SU-DHL-6 (cell line): Measurements from ENCODE around the gene MAP7.

ENCODE experiments used
- H2AFZ ChIP-seq: fragments of 200-600 bp; sonication (generic); 2 replicates; pipeline ENCODE4 v1.6.1; 2014; ENCODE audit warnings: low read depth, mild to moderate bottlenecking, moderate library complexity, mixed read lengths, antibody characterized with exemption, low read length; ENCODE audit not compliant: severe bottlenecking
- H3F3A ChIP-seq: fragments of 200-600 bp; shearing (Covaris generic); 2 replicates; pipeline ENCODE4 v1.6.0; 2016; ENCODE audit warnings: antibody characterized with exemption, mild to moderate bottlenecking; ENCODE audit not compliant: insufficient read depth
- H3K27ac ChIP-seq: fragments of 200-600 bp; sonication (generic); 2 replicates; pipeline ENCODE4 v1.5.1; 2016; ENCODE audit warnings: low read depth, mild to moderate bottlenecking, low read length, moderate library complexity, mixed read lengths
- H3K27me3 ChIP-seq: fragments of 200-600 bp; sonication (generic), shearing (Covaris generic); 2 replicates; pipeline ENCODE4 v1.6.0; 2014; ENCODE audit warnings: mild to moderate bottlenecking, low read length
- H3K36me3 ChIP-seq: fragments of 200-600 bp; sonication (generic); 2 replicates; pipeline ENCODE4 v1.6.1; 2014; ENCODE audit warnings: mild to moderate bottlenecking, low read length, mixed read lengths
- H3K4me2 ChIP-seq: fragments of 300-600, 200-600 bp; shearing (Covaris generic), sonication (generic); 2 replicates; pipeline ENCODE4 v1.6.0; 2014; ENCODE audit warnings: low read length, low read depth, mild to moderate bottlenecking; ENCODE audit not compliant: poor library complexity, severe bottlenecking
- H3K4me3 ChIP-seq: fragments of 200-600 bp; sonication (generic); 2 replicates; pipeline ENCODE4 v1.5.1; 2014; ENCODE audit warnings: antibody characterized with exemption, low read length, mild to moderate bottlenecking, mixed read lengths; ENCODE audit not compliant: insufficient read depth, poor library complexity, severe bottlenecking
- H3K79me2 ChIP-seq: fragments of 200-600 bp; sonication (generic); 2 replicates; pipeline ENCODE4 v1.6.1; 2014; ENCODE audit warnings: mild to moderate bottlenecking, low read length, moderate library complexity; ENCODE audit not compliant: insufficient read depth
- H3K9ac ChIP-seq: fragments of 200-600 bp; sonication (generic); 2 replicates; pipeline ENCODE4 v1.7.0; 2014; ENCODE audit warnings: mild to moderate bottlenecking, low read length
- H3K9me2 ChIP-seq: fragments of 200-600 bp; sonication (generic); replicated peaks from 2 replicates; pipeline ENCODE4 v1.6.1; 2014; ENCODE audit warnings: low read length; ENCODE audit not compliant: insufficient read depth
- H3K9me3 ChIP-seq: fragments of 200-600 bp; sonication (generic); 2 replicates; pipeline ENCODE4 v1.6.1; 2014; ENCODE audit warnings: low read length, mixed read lengths; ENCODE audit not compliant: insufficient read depth
- H4K20me1 ChIP-seq: fragments of 200-600 bp; sonication (generic); 2 replicates; pipeline ENCODE4 v1.6.1; 2014; ENCODE audit warnings: low read depth, mild to moderate bottlenecking, antibody characterized with exemption, low read length, moderate library complexity, mixed read lengths
- EZH2phosphoT487 ChIP-seq: fragments of 200-600 bp; sonication (generic), shearing (Covaris generic); conservative IDR thresholded peaks from 2 replicates; pipeline ENCODE4 v1.6.1; 2018; ENCODE audit warnings: mild to moderate bottlenecking, antibody characterized with exemption, low read length, moderate library complexity, mixed read lengths
- TF ChIP-seq, protein P1 (sequence below): fragments of 200-600 bp; sonication (generic); IDR thresholded peaks from one replicate; pipeline ENCODE4 v1.5.1; 2017; ENCODE audit warnings: antibody characterized with exemption, mild to moderate bottlenecking, low read length, moderate library complexity; ENCODE audit not compliant: insufficient read depth, poor library complexity, severe bottlenecking

Gene MAP7

DNA sequence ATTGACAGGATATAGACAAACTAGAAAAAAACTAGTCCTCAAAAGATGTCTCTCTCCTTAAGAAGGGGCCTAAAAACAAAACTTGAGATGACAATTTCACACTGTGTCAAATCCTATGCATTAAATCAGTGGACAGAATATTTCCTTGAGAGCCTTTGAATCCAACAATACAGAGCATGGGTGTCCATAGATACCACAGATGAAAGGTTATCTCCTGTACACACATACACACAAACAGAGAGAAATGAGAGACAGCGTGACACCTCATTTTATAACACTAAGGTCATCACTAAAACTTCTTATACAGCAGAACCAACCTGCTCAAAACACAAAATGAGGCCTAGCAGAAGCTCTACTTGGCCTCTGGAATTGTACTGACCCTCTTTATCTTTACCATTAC, 55.5 kb downstream of the MAP7 start:
- Histone ChIP-seq H3K27ac (no peak overlapping the region), H3K79me2 (no peaks in the 10 kb centered on the region), H3K9me2 (no peaks in the 10 kb centered on the region)

DNA sequence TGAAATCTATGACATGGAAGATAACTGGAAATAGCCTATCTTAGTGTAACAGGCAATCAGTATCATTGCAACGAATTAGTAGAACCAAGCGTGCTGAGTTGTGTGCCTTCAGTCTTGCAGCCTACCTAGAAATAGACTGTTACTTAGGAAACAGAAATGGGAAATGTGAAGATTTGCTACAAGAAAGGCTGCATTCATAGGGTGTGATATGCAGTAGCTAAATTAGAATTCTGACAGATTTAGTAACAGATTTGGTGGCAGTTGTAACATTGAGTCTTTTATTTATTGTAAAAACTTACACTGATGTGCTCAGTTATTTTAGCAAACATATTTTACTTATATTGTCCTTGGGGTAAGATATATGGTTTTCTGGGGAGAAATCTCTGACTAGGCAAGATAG, 56.2 kb downstream of the MAP7 start:
- H3K9me3 ChIP-seq, result no peaks in the 10 kb centered on the region
- TF ChIP-seq, protein P1, sequence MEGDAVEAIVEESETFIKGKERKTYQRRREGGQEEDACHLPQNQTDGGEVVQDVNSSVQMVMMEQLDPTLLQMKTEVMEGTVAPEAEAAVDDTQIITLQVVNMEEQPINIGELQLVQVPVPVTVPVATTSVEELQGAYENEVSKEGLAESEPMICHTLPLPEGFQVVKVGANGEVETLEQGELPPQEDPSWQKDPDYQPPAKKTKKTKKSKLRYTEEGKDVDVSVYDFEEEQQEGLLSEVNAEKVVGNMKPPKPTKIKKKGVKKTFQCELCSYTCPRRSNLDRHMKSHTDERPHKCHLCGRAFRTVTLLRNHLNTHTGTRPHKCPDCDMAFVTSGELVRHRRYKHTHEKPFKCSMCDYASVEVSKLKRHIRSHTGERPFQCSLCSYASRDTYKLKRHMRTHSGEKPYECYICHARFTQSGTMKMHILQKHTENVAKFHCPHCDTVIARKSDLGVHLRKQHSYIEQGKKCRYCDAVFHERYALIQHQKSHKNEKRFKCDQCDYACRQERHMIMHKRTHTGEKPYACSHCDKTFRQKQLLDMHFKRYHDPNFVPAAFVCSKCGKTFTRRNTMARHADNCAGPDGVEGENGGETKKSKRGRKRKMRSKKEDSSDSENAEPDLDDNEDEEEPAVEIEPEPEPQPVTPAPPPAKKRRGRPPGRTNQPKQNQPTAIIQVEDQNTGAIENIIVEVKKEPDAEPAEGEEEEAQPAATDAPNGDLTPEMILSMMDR, result no peak
- no peak for TF ChIP-seq EZH2phosphoT487
- no peaks in the 10 kb centered on the region for H3K79me2 ChIP-seq
- H3K9ac ChIP-seq, result no peak overlapping the region
- H2AFZ ChIP-seq, result no peak overlapping the region
- H3K4me3 ChIP-seq, result no peak overlapping the region
- no peaks in the 10 kb centered on the region for H3F3A ChIP-seq
- H3K27ac ChIP-seq, result no peak overlapping the region
- no peaks in the 10 kb centered on the region for H3K9me2 ChIP-seq
- H4K20me1 ChIP-seq, result no peaks in the 10 kb centered on the region
- H3K36me3 ChIP-seq, result no peaks in the 10 kb centered on the region
- no peaks in the 10 kb centered on the region for H3K27me3 ChIP-seq
- H3K4me2 ChIP-seq, result no peak overlapping the region

More for the DNA sequence above, 55.5 kb downstream of the MAP7 start:
- no peaks in the 10 kb centered on the region for H3K27me3 ChIP-seq
- no peak overlapping the region for H3K4me3 ChIP-seq
- no peak overlapping the region for H3K9ac ChIP-seq
- H2AFZ ChIP-seq, result no peak overlapping the region
- H3K9me3 ChIP-seq, result no peaks in the 10 kb centered on the region
- H4K20me1 ChIP-seq, result no peaks in the 10 kb centered on the region
- no peak overlapping the region for H3K4me2 ChIP-seq
- TF ChIP-seq, protein P1, result no peak
- TF ChIP-seq EZH2phosphoT487, result no peak
- H3K36me3 ChIP-seq, result no peaks in the 10 kb centered on the region
- H3F3A ChIP-seq, result no peaks in the 10 kb centered on the region

DNA sequence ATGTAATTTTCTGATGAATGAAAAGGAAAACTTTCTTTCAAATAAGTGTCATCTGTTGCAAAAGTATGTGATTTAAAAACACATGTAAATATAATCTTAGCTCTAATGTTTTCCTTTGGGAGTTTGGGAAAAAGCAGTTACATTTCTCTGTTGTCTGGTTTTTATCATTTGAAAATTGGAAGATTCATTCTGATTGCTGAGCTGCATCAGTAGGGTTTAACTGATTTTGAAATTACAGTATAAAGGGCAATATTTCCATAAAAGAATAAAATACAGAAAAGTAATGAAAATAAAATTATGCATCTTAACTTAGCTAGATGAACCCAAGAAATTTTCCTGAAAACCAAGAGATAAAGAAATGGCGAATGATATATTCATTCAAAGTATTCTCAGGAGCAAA, 57.8 kb downstream of the MAP7 start:
- Histone ChIP-seq H3K27me3 (no peaks in the 10 kb centered on the region), H3K9me2 (no peaks in the 10 kb centered on the region), H3K79me2 (no peaks in the 10 kb centered on the region), H3K4me3 (no peak overlapping the region), H3F3A (no peaks in the 10 kb centered on the region), H3K36me3 (no peaks in the 10 kb centered on the region), H3K4me2 (no peak overlapping the region), H2AFZ (no peak overlapping the region), H3K9me3 (no peaks in the 10 kb centered on the region), H3K27ac (no peak overlapping the region), H3K9ac (no peak overlapping the region), H4K20me1 (no peaks in the 10 kb centered on the region)
- TF ChIP-seq, protein P1, result no peak
- no peak for TF ChIP-seq EZH2phosphoT487

DNA sequence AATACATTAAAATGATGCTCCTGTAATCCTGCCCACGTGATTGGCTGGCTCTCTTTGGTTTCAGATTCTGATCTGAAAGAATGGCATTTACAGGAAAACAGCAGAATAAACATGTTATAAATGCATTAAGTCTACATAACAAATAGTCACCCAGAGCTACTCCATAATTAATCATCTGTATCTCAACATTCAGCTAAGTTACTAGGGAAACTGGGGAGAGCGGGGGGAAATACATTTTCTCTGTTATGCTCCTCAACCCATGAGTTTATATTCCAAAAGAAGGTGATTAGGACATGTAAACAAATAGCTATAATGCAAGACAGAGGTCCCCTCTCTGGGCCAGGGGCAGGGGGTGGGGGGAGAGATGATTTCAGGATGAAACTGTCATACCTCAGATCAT, 58.5 kb downstream of the MAP7 start:
- no peak overlapping the region for H3K4me3 ChIP-seq
- H3F3A ChIP-seq, result no peaks in the 10 kb centered on the region
- no peaks in the 10 kb centered on the region for H3K79me2 ChIP-seq
- H3K36me3 ChIP-seq, result no peaks in the 10 kb centered on the region
- H3K27me3 ChIP-seq, result no peaks in the 10 kb centered on the region
- H3K4me2 ChIP-seq, result no peak overlapping the region
- no peak overlapping the region for H3K27ac ChIP-seq
- TF ChIP-seq EZH2phosphoT487, result no peak
- TF ChIP-seq, protein P1, result no peak
- no peak overlapping the region for H3K9ac ChIP-seq
- H3K9me3 ChIP-seq, result no peaks in the 10 kb centered on the region
- no peaks in the 10 kb centered on the region for H3K9me2 ChIP-seq
- H4K20me1 ChIP-seq, result no peaks in the 10 kb centered on the region
- no peak overlapping the region for H2AFZ ChIP-seq
